Measurements from ENCODE around the gene VPS33B. TPM values are rescaled to one million over a fixed set of nuclear protein-coding genes. Genes with fewer than 3 reads are reported as not detected.
"Not testable (repeated sequence)": the region's sequence is repeated elsewhere in the genome, so short reads cannot be mapped to it uniquely, and the experiment has no call there.

Gene VPS33B
- total and polyA plus RNA-seq, 2 experiments from 2014 or later = 8.8 to 15.2 TPM

- not testable (repeated sequence) for H3F3A ChIP-seq (replicated peaks; ENCODE audit: low read depth); H3K36me3 Mint-ChIP-seq (ENCODE audit: low read depth); DNase-seq (ENCODE audit: low spot score); H3K4me3 Mint-ChIP-seq; H3K4me1 Mint-ChIP-seq; H3K27ac ChIP-seq (ENCODE audit: low read depth); H3K9me2 ChIP-seq (ENCODE audit: insufficient read depth); H3K27me3 ChIP-seq (ENCODE audit: insufficient read depth); H3K9me3 Mint-ChIP-seq; H3K27me3 Mint-ChIP-seq (ENCODE audit: insufficient read depth, low read depth, poor library complexity); H2AFZ ChIP-seq; H3K27ac Mint-ChIP-seq; H3K4me3 ChIP-seq; ATAC-seq; H3K4me1 ChIP-seq (ENCODE audit: insufficient read depth); H3K36me3 ChIP-seq (ENCODE audit: insufficient read depth); H3K4me2 ChIP-seq; H3K79me2 ChIP-seq (replicated peaks; ENCODE audit: insufficient read depth); H4K20me1 ChIP-seq (replicated peaks; ENCODE audit: insufficient read depth)
Measured at GRCh38 chr15:91046056-91046455, 23.7 kb upstream of the VPS33B start.

- ATAC-seq (no peak), DNase-seq (ENCODE audit: low spot score) (no peak)
- H3K27me3 ChIP-seq (ENCODE audit: insufficient read depth) = no peaks in the 10 kb centered on the region
- H3K4me2 ChIP-seq = no peak overlapping the region
- no peak overlapping the region for H2AFZ ChIP-seq
- H3K79me2 ChIP-seq (replicated peaks; ENCODE audit: insufficient read depth) = no peaks in the 10 kb centered on the region
- Mint-ChIP-seq H3K36me3 (ENCODE audit: low read depth) (no peaks in the 10 kb centered on the region), H3K27ac (no peak overlapping the region), H3K4me3 (no peak overlapping the region), H3K4me1 (no peaks in the 10 kb centered on the region; the same call in 2 of the 3 replicates), H3K9me3 (no peaks in the 10 kb centered on the region; the same call in 2 of the 3 replicates), H3K27me3 (ENCODE audit: insufficient read depth, low read depth, poor library complexity) (peaks cover 6% of the 10 kb centered on the region)
- no peak overlapping the region for H3K4me3 ChIP-seq
- no peaks in the 10 kb centered on the region for H3K4me1 ChIP-seq (ENCODE audit: insufficient read depth)
- no peak overlapping the region for H3K27ac ChIP-seq (ENCODE audit: low read depth)
- H3K36me3 ChIP-seq (ENCODE audit: insufficient read depth) = no peaks in the 10 kb centered on the region
- H3F3A ChIP-seq (replicated peaks; ENCODE audit: low read depth) = no peaks in the 10 kb centered on the region
- no peaks in the 10 kb centered on the region for H3K9me2 ChIP-seq (ENCODE audit: insufficient read depth)
- H4K20me1 ChIP-seq (replicated peaks; ENCODE audit: insufficient read depth) = no peaks in the 10 kb centered on the region
- TF ChIP-seq JUNB (IDR thresholded peaks at IDR 0.05; ENCODE audit: unreplicated experiment) = no peak
- no peak for TF ChIP-seq REST (IDR thresholded peaks at IDR 0.05; ENCODE audit: unreplicated experiment)
- no peak for TF ChIP-seq ZNF331 (CRISPR knock-in tag; IDR thresholded peaks at IDR 0.05; ENCODE audit: low read depth)
- no peak for TF ChIP-seq EZH2phosphoT487 (IDR thresholded peaks at IDR 0.05; ENCODE audit: unreplicated experiment)
- TF ChIP-seq CREB1 (CRISPR knock-in tag; IDR thresholded peaks at IDR 0.05; ENCODE audit: low read depth) = no peak
- TF ChIP-seq EZH2 (IDR thresholded peaks at IDR 0.05; ENCODE audit: low read depth, unreplicated experiment) = no peak
- no peak for TF ChIP-seq CTCF (conservative IDR thresholded peaks at IDR 0.05; ENCODE audit: low read depth in 2 of 2)
- TF ChIP-seq NANOG (IDR thresholded peaks at IDR 0.05; ENCODE audit: borderline replicate concordance) = no peak
- no peak for TF ChIP-seq ETS1 (IDR thresholded peaks at IDR 0.05)
- no peak for TF ChIP-seq ZNF114 (CRISPR knock-in tag; IDR thresholded peaks at IDR 0.05)
- no peak for TF ChIP-seq STAT1 (IDR thresholded peaks at IDR 0.05; ENCODE audit: unreplicated experiment)
Measured at GRCh38 chr15:91045065-91045464, 22.7 kb upstream of the VPS33B start.

Data from GM23338 (cell line).